ENCODE data around the gene TDP1.

The TDP1 gene

DNA sequence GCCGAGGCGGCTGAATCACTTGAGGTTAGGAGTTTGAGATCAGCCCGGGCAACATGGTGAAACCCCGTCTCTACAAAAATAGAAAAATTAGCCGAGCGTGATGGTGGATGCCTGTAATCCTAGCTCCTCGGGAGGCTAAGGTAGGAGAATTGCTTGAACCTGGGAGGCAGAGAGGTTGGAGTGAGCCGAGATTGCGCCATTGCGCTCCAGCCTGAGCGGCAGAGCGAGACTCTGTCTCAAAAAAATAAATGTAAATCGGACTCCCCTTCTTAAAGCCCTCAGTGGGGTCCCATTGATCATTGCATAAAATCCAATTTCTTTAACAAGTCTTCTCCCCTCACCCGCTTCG lies 908 bp downstream of the TDP1 start:
- TF ChIP-seq CTCF (IDR thresholded peaks at IDR 0.05; ENCODE audit: borderline replicate concordance, extremely low read depth, low read length, poor library complexity, severe bottlenecking) (no peak), EZH2 (IDR thresholded peaks at IDR 0.05; ENCODE audit: borderline replicate concordance, low read depth, low read length, severe bottlenecking) (no peak)
- Histone ChIP-seq H3K4me3 (ENCODE audit: low read depth in 1 of 2, low read length in 2 of 2) (peak overlapping the region; percentile 23 to 82), H3K4me1 (ENCODE audit: insufficient read depth, low read length) (peaks cover 38% of the 10 kb centered on the region), H4K20me1 (ENCODE audit: insufficient read depth, low read length) (peaks cover 8% of the 10 kb centered on the region; the same call in 1 of the 2 replicates), H3K9ac (ENCODE audit: low read depth, low read length) (peak overlapping the region; percentile 88), H3K36me3 (ENCODE audit: insufficient read depth, low read length) (peaks cover 43% of the 10 kb centered on the region), H3K27ac (ENCODE audit: low read length) (peak overlapping the region; percentile 73), H3K27me3 (ENCODE audit: insufficient read depth, low read length, poor library complexity) (no peaks in the 10 kb centered on the region), H2AFZ (ENCODE audit: low read depth, low read length) (peak overlapping the region; percentile 86), H3K79me2 (ENCODE audit: insufficient read depth, low read length) (peaks cover 61% of the 10 kb centered on the region), H3K4me2 (ENCODE audit: insufficient read depth, low read length) (peak overlapping the region; percentile 73), H3K9me3 (ENCODE audit: insufficient read depth, low read length, severe bottlenecking) (peaks cover 11% of the 10 kb centered on the region)
- ATAC-seq (ENCODE audit: insufficient read depth, low read depth) (no peak), DNase-seq (no peak)

GRCh38 chr14:89957376-89957775 lies 1.6 kb downstream of the TDP1 start:
- Histone ChIP-seq H3K9me3 (ENCODE audit: insufficient read depth, low read length, severe bottlenecking) (peaks cover 11% of the 10 kb centered on the region), H3K79me2 (ENCODE audit: insufficient read depth, low read length) (peaks cover 69% of the 10 kb centered on the region), H3K9ac (ENCODE audit: low read depth, low read length) (peak overlapping the region; percentile 88; the same call in 1 of the 2 replicates), H3K4me2 (ENCODE audit: insufficient read depth, low read length) (peak overlapping the region; percentile 73), H3K27me3 (ENCODE audit: insufficient read depth, low read length, poor library complexity) (no peaks in the 10 kb centered on the region), H3K4me1 (ENCODE audit: insufficient read depth, low read length) (peaks cover 38% of the 10 kb centered on the region), H3K36me3 (ENCODE audit: insufficient read depth, low read length) (peaks cover 50% of the 10 kb centered on the region), H4K20me1 (ENCODE audit: insufficient read depth, low read length) (peaks cover 8% of the 10 kb centered on the region; the same call in 1 of the 2 replicates), H2AFZ (ENCODE audit: low read depth, low read length) (no peak overlapping the region), H3K27ac (ENCODE audit: low read length) (0 out of 2 replicates have a peak overlapping the region, but pooled peaks have one; percentile 13), H3K4me3 (ENCODE audit: low read depth in 1 of 2, low read length in 2 of 2) (peak overlapping the region; percentile 23 to 82; a peak in 3 of 4 replicates)
- no peak for DNase-seq
- ATAC-seq (ENCODE audit: insufficient read depth, low read depth): no peak
- TF ChIP-seq EZH2 (IDR thresholded peaks at IDR 0.05; ENCODE audit: borderline replicate concordance, low read depth, low read length, severe bottlenecking) (no peak), CTCF (IDR thresholded peaks at IDR 0.05; ENCODE audit: borderline replicate concordance, extremely low read depth, low read length, poor library complexity, severe bottlenecking) (no peak)

DNA sequence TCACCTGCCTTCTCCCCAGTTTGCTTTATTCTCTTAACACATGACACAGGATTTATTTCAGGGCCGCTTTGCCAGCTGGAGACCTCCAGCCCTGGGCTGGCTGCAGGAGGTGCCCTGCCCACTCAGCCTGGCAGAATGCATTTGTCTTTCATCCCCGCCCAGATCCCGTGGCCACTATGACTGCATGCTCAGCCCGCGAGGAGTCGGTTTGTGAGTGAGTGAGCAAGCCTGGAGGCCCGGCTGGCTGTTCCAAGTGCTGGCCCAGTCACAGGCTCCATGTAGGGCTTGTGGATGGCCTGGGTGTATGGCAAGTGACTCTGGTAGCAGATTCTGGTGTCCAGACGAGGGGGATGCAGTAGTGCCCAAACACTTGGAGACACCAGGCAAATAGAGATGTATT lies 2.1 kb downstream of the TDP1 start:
- H3K27me3 ChIP-seq (ENCODE audit: insufficient read depth, low read length, poor library complexity): no peaks in the 10 kb centered on the region
- H3K27ac ChIP-seq (ENCODE audit: low read length): no peak overlapping the region
- H3K36me3 ChIP-seq (ENCODE audit: insufficient read depth, low read length): peaks cover 54% of the 10 kb centered on the region
- peaks cover 73% of the 10 kb centered on the region for H3K79me2 ChIP-seq (ENCODE audit: insufficient read depth, low read length)
- peak overlapping the region; percentile 73 for H3K4me2 ChIP-seq (ENCODE audit: insufficient read depth, low read length)
- H3K4me1 ChIP-seq (ENCODE audit: insufficient read depth, low read length): peaks cover 38% of the 10 kb centered on the region
- TF ChIP-seq EZH2 (IDR thresholded peaks at IDR 0.05; ENCODE audit: borderline replicate concordance, low read depth, low read length, severe bottlenecking): no peak
- TF ChIP-seq CTCF (IDR thresholded peaks at IDR 0.05; ENCODE audit: borderline replicate concordance, extremely low read depth, low read length, poor library complexity, severe bottlenecking): no peak
- peaks cover 11% of the 10 kb centered on the region; the same call in 1 of the 2 replicates for H4K20me1 ChIP-seq (ENCODE audit: insufficient read depth, low read length)
- peak overlapping the region in 1 of 2 experiments; percentile 82; a peak in 2 of 4 replicates for H3K4me3 ChIP-seq (ENCODE audit: low read depth in 1 of 2, low read length in 2 of 2)
- H3K9me3 ChIP-seq (ENCODE audit: insufficient read depth, low read length, severe bottlenecking): peaks cover 11% of the 10 kb centered on the region
- no peak overlapping the region for H2AFZ ChIP-seq (ENCODE audit: low read depth, low read length)
- DNase-seq (no peak), ATAC-seq (ENCODE audit: insufficient read depth, low read depth) (no peak)
- no peak overlapping the region for H3K9ac ChIP-seq (ENCODE audit: low read depth, low read length)
